H1 (cell line): ENCODE data around the gene ASTN2. TPM values are rescaled to one million over a fixed set of nuclear protein-coding genes. Genes with fewer than 3 reads are reported as not detected.

Source experiments
- CTCF ChIA-PET: fragments of 300-600 bp; sonication (Branson Sonifier 250); formaldehyde crosslinking; loops from one replicate; lab custom pipeline; 2021; ENCODE audit not compliant: partially characterized antibody; lab: Charles Lee
- POLR2A ChIA-PET: fragments of 300-600 bp; sonication (Branson Sonifier 250); formaldehyde crosslinking; loops from one replicate; lab custom pipeline; 2021; ENCODE audit warnings: inconsistent platforms; ENCODE audit not compliant: partially characterized antibody; lab: Charles Lee
- DNase-seq, 2 experiments: peaks; one replicate each; pipeline versions ENCODE4 v3.0.0 to v3.0.0-alpha.2; 2010 to 2022; ENCODE audit warnings: low spot score in 2 of 2, low read depth in 1 of 2, mixed read lengths in 1 of 2
- FAIRE-seq: peaks from 2 replicates; lab custom pipeline; 2011; peaks lifted over from hg19 to GRCh38; lab: Jason Lieb, UNC
- H2AFZ ChIP-seq: 2 replicates; pipeline ENCODE4 v1.8.1; 2012; ENCODE audit warnings: low read length, inconsistent platforms
- H2AK5ac ChIP-seq: 2 replicates; pipeline ENCODE4 v1.6.1; 2013; ENCODE audit warnings: low read depth, low read length
- H2BK120ac ChIP-seq: replicated peaks from 2 replicates; pipeline ENCODE3; 2013; ENCODE audit warnings: low read depth, low read length, inconsistent platforms
- H2BK12ac ChIP-seq: 2 replicates; pipeline ENCODE4 v1.6.1; 2013; ENCODE audit warnings: low read depth, low read length
- H2BK15ac ChIP-seq: 2 replicates; pipeline ENCODE4 v1.6.1; 2013; ENCODE audit warnings: low read length
- H2BK20ac ChIP-seq: 2 replicates; pipeline ENCODE4 v1.6.1; 2013; ENCODE audit warnings: low read length
- H2BK5ac ChIP-seq: 2 replicates; pipeline ENCODE4 v1.6.1; 2013; ENCODE audit warnings: low read depth, low read length
- H3K14ac ChIP-seq: 2 replicates; pipeline ENCODE4 v1.6.1; 2013; ENCODE audit warnings: inconsistent platforms; ENCODE audit not compliant: insufficient read length
- H3K18ac ChIP-seq: 2 replicates; pipeline ENCODE4 v1.6.1; 2013; ENCODE audit warnings: low read length; ENCODE audit errors: extremely low read depth
- H3K23ac ChIP-seq: 2 replicates; pipeline ENCODE4 v1.6.1; 2013; ENCODE audit warnings: inconsistent platforms; ENCODE audit not compliant: insufficient read length
- H3K23me2 ChIP-seq: 2 replicates; pipeline ENCODE4 v1.6.1; 2013; ENCODE audit warnings: low read depth, low read length
- H3K27ac ChIP-seq: 2 replicates; pipeline ENCODE4 v1.6.1; 2011; ENCODE audit warnings: low read depth, low read length, inconsistent platforms
- H3K27me3 ChIP-seq, 4 experiments: replicated peaks in 1 of 4; 1 replicate in 1 of 4; 2 replicates in 3 of 4; pipeline versions ENCODE4 v1.6.1 to v1.8.1; 2011 to 2013; ENCODE audit warnings: low read length in 3 of 4, mild to moderate bottlenecking in 3 of 4, inconsistent platforms in 2 of 4, mixed read lengths in 2 of 4, moderate library complexity in 1 of 4; ENCODE audit not compliant: control insufficient read depth in 3 of 4, insufficient read depth in 3 of 4; ENCODE audit errors: extremely low read depth in 1 of 4
- H3K36me3 ChIP-seq, 4 experiments: 2 replicates each; pipeline versions ENCODE4 v1.6.1 to v1.8.1; 2011 to 2013; ENCODE audit warnings: mild to moderate bottlenecking in 4 of 4, low read length in 3 of 4, moderate library complexity in 2 of 4, control low read depth in 1 of 4, inconsistent platforms in 1 of 4; ENCODE audit not compliant: insufficient read depth in 4 of 4, control insufficient read depth in 2 of 4
- H3K4ac ChIP-seq: replicated peaks from 2 replicates; pipeline ENCODE3; 2013; ENCODE audit warnings: low read length, low read depth, mixed read lengths, inconsistent platforms; ENCODE audit not compliant: insufficient read length
- H3K4me1 ChIP-seq, 4 experiments: replicated peaks in 1 of 4; 1 replicate in 1 of 4; 2 replicates in 3 of 4; pipeline versions ENCODE4 v1.6.1 to v1.8.1; 2011 to 2013; ENCODE audit warnings: low read length in 3 of 4, inconsistent platforms in 2 of 4, mixed read lengths in 1 of 4; ENCODE audit not compliant: insufficient read depth in 4 of 4, control insufficient read depth in 3 of 4
- H3K4me2 ChIP-seq, 2 experiments: 2 replicates each; pipeline versions ENCODE4 v1.6.1 to v1.8.1; 2011 to 2013; ENCODE audit warnings: low read depth in 2 of 2, low read length in 2 of 2, control low read depth in 1 of 2, inconsistent platforms in 1 of 2, mild to moderate bottlenecking in 1 of 2; ENCODE audit not compliant: insufficient read depth in 1 of 2
- H3K4me3 ChIP-seq, 4 experiments: fragments of 200-600, 300-600 bp in 1 of 4; sonication (generic), shearing (Covaris generic), sonication (Bioruptor Twin) in 1 of 4; 2 replicates each; pipeline versions ENCODE4 v1.5.1 to v1.8.1; 2011 to 2016; ENCODE audit warnings: low read length in 4 of 4, low read depth in 3 of 4, control low read depth in 2 of 4, inconsistent platforms in 2 of 4, mild to moderate bottlenecking in 2 of 4, mixed read lengths in 1 of 4, moderate library complexity in 1 of 4; ENCODE audit not compliant: insufficient read depth in 2 of 4; ENCODE audit errors: extremely low read depth in 1 of 4
- H3K56ac ChIP-seq: replicated peaks from 2 replicates; pipeline ENCODE3; 2013; ENCODE audit warnings: low read depth, mild to moderate bottlenecking, mixed read lengths, low read length, inconsistent platforms; ENCODE audit not compliant: insufficient read length
- H3K79me1 ChIP-seq: 2 replicates; pipeline ENCODE4 v1.6.1; 2013; ENCODE audit warnings: low read depth, low read length, control low read depth
- H3K79me2 ChIP-seq, 2 experiments: 2 replicates each; pipeline versions ENCODE4 v1.6.1 to v1.8.1; 2012 to 2013; ENCODE audit warnings: low read length in 2 of 2, mild to moderate bottlenecking in 2 of 2, inconsistent platforms in 1 of 2; ENCODE audit not compliant: insufficient read depth in 2 of 2, control insufficient read depth in 1 of 2
- H3K9ac ChIP-seq, 4 experiments: replicated peaks in 1 of 4; 1 replicate in 1 of 4; 2 replicates in 3 of 4; pipeline versions ENCODE4 v1.6.1 to v1.8.1; 2011 to 2013; ENCODE audit warnings: low read depth in 3 of 4, low read length in 3 of 4, control low read depth in 2 of 4, mild to moderate bottlenecking in 2 of 4, moderate library complexity in 2 of 4, inconsistent platforms in 1 of 4; ENCODE audit errors: extremely low read depth in 1 of 4
- H3K9me3 ChIP-seq, 2 experiments: 2 replicates each; pipeline versions ENCODE4 v1.6.1 to v1.8.1; 2012 to 2013; ENCODE audit warnings: mild to moderate bottlenecking in 2 of 2, moderate library complexity in 2 of 2, control low read depth in 1 of 2, inconsistent platforms in 1 of 2, low read depth in 1 of 2, low read length in 1 of 2, mixed read lengths in 1 of 2; ENCODE audit not compliant: insufficient read depth in 2 of 2
- H4K20me1 ChIP-seq, 2 experiments: replicated peaks in 1 of 2; 2 replicates each; pipeline versions ENCODE3 to v1.8.1; 2011 to 2013; ENCODE audit warnings: inconsistent platforms in 2 of 2, low read length in 2 of 2, mild to moderate bottlenecking in 1 of 2; ENCODE audit not compliant: insufficient read depth in 2 of 2, control insufficient read depth in 1 of 2
- H4K5ac ChIP-seq: 2 replicates; pipeline ENCODE4 v1.6.1; 2013; ENCODE audit warnings: low read length, low read depth, mixed read lengths, inconsistent platforms; ENCODE audit not compliant: insufficient read length
- H4K8ac ChIP-seq: 2 replicates; pipeline ENCODE4 v1.8.0; 2013; ENCODE audit warnings: mild to moderate bottlenecking, moderate library complexity, low read length, inconsistent platforms; ENCODE audit not compliant: insufficient read depth; ENCODE audit errors: extremely low read depth
- H4K91ac ChIP-seq: replicated peaks from 2 replicates; pipeline ENCODE3; 2013; ENCODE audit warnings: low read length, mixed read lengths, inconsistent platforms; ENCODE audit not compliant: insufficient read length
- MAFK ChIP-seq: IDR thresholded peaks from 2 replicates; pipeline ENCODE4 v1.6.1; 2012; ENCODE audit warnings: low read depth, mild to moderate bottlenecking, improper control_type of control experiment, low read length
- NANOG ChIP-seq: IDR thresholded peaks from 2 replicates; pipeline ENCODE4 v1.6.1; 2011; ENCODE audit warnings: low read length, low read depth, mild to moderate bottlenecking, inconsistent platforms; ENCODE audit not compliant: insufficient read depth, poor library complexity, severe bottlenecking
- WGBS, 2 experiments: shearing (Covaris generic) in 1 of 2; methylation state at CpG; one replicate each; pipeline versions ENCODE4 v1.1.6 to v1.1.7; 2013 to 2015; ENCODE audit warnings: low lambda C conversion rate in 2 of 2, mixed read lengths in 2 of 2, inconsistent platforms in 1 of 2, low coverage in 1 of 2, missing lambda C conversion rate in 1 of 2; ENCODE audit not compliant: insufficient replicate concordance in 2 of 2, insufficient coverage in 1 of 2, insufficient read length in 1 of 2; ENCODE audit errors: extremely low coverage in 1 of 2, missing lambda C conversion rate in 1 of 2; 5-methylcytosine and 5-hydroxymethylcytosine counted together
- polyA plus RNA-seq, 7 experiments: library from polyadenylated mRNA; depleted of rRNA in 3 of 7; stranded (reverse) in 5 of 7; unstranded in 2 of 7; fragments of >200 nt in 5 of 7; fragments of 200-250 nt in 2 of 7; gene quantifications; 1 replicate in 5 of 7; 2 replicates in 1 of 7; 4 replicates in 1 of 7; pipeline versions ENCODE4 v1.2.1 to v1.2.3, GENCODE V29; 2011 to 2013; ENCODE audit warnings: missing spikeins in 2 of 7, mixed read lengths in 2 of 7
- total RNA-seq: library from RNA; stranded (reverse); fragmentation: NEBNext Ultra II Directional; extraction: Animal tissue kit (Norgen Biotek cat#: 25700); gene quantifications from 2 replicates; pipeline ENCODE4 v1.2.1, GENCODE V29; 2021

ASTN2 gene
- total and polyA plus RNA-seq, 2 of the 8 experiments (the other 6 are each of a cell fraction or from before 2014, with no cell fraction given) = 8.2 to 13.7 TPM

DNA sequence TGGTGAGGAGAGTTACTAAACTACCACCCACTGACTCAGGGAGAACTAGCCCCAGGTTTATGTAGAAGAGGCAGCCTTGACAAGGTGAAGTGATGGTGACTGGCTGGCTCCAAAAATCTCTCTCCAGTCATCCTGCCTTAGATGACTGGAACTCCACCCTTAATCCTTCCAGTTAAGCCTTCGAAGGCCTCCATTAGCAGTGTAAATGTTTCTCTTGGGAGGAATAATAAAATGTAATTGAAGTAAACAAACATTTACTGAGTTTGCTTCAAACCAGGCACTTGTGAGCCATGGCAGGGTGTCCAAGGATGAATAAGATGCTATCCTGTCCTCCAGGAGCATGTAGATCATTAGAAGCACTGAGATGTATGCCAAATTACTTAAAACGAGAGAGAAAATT, 35.5 kb downstream of the ASTN2 start:
- Histone ChIP-seq H3K79me1 (no peaks in the 10 kb centered on the region), H3K4me2 (no peak overlapping the region), H3K9me3 (no peaks in the 10 kb centered on the region), H2AK5ac (no peak overlapping the region), H2BK20ac (no peak overlapping the region), H3K23ac (no peak overlapping the region), H3K36me3 (no peaks in the 10 kb centered on the region), H3K27ac (no peak overlapping the region), H3K4me3 (no peak overlapping the region), H4K20me1 (no peaks in the 10 kb centered on the region), H4K91ac (no peak overlapping the region), H2BK12ac (no peak overlapping the region), H3K18ac (no peak overlapping the region), H2BK5ac (no peak overlapping the region), H4K8ac (no peak overlapping the region), H3K9ac (no peak overlapping the region), H3K79me2 (no peaks in the 10 kb centered on the region), H3K56ac (no peak overlapping the region), H3K27me3 (no peaks in the 10 kb centered on the region), H3K23me2 (no peaks in the 10 kb centered on the region), H2BK15ac (no peak overlapping the region), H3K4me1 (peaks cover 0 to 8% (median 5%) of the 10 kb centered on the region in 4 experiments; a peak in 3 of 7 replicates), H3K4ac (no peak overlapping the region), H3K14ac (no peak overlapping the region), H4K5ac (no peak overlapping the region), H2AFZ (no peak overlapping the region), H2BK120ac (no peak overlapping the region)
- CTCF ChIA-PET = interaction anchor here (0.8 to 1.7 kb wide), 3 partner anchors 12 to 48 kb away, joined by 3 to 13 read pairs (median 6); no protein-coding TSS in a partner anchor
- POLR2A ChIA-PET = no interaction called here
- TF ChIP-seq NANOG (no peak), MAFK (no peak)
- DNase-seq (no peak), FAIRE-seq (no peak)
- WGBS, 2 experiments = 86% methylated on average over 2 of the region's 2 CpGs; no CpG with 5 or more reads in 1 of the 2 experiments
